DOHH2 (cell line): ENCODE data around the gene LIPC.

Experiments
- H3F3A ChIP-seq: fragments of 200-600 bp; sonication (generic), shearing (Covaris generic); 2 replicates; pipeline ENCODE4 v1.6.0; 2016; ENCODE audit warnings: antibody characterized with exemption, mild to moderate bottlenecking; ENCODE audit not compliant: control insufficient read depth, insufficient read depth
- H3K27ac ChIP-seq: fragments of 200-600 bp; sonication (generic); 2 replicates; pipeline ENCODE4 v1.5.1; 2014; ENCODE audit warnings: low read depth, mild to moderate bottlenecking, low read length, moderate library complexity
- H3K27me3 ChIP-seq: fragments of 200-600 bp; sonication (generic); 2 replicates; pipeline ENCODE4 v1.6.1; 2014; ENCODE audit warnings: mild to moderate bottlenecking, low read length, mixed read lengths; ENCODE audit not compliant: control insufficient read depth
- H3K36me3 ChIP-seq: fragments of 200-600 bp; sonication (generic); 2 replicates; pipeline ENCODE4 v1.6.1; 2014; ENCODE audit warnings: mild to moderate bottlenecking, low read length, moderate library complexity, mixed read lengths; ENCODE audit not compliant: control insufficient read depth
- H3K4me1 ChIP-seq: fragments of 200-600 bp; sonication (generic); 2 replicates; pipeline ENCODE4 v1.6.1; 2014; ENCODE audit warnings: mild to moderate bottlenecking, low read length, mixed read lengths; ENCODE audit not compliant: control insufficient read depth
- H3K4me2 ChIP-seq: fragments of 200-600 bp; sonication (generic); 2 replicates; pipeline ENCODE4 v1.6.0; 2014; ENCODE audit warnings: mild to moderate bottlenecking, low read length, moderate library complexity
- H3K4me3 ChIP-seq: fragments of 200-600 bp; sonication (generic); 2 replicates; pipeline ENCODE4 v1.5.1; 2014; ENCODE audit warnings: mild to moderate bottlenecking, low read length, mixed read lengths
- H3K79me2 ChIP-seq: fragments of 200-600 bp; sonication (generic); 2 replicates; pipeline ENCODE4 v1.6.1; 2014; ENCODE audit warnings: mild to moderate bottlenecking, low read length, mixed read lengths; ENCODE audit not compliant: control insufficient read depth
- H3K9me2 ChIP-seq: fragments of 200-600 bp; sonication (generic); replicated peaks from 2 replicates; pipeline ENCODE4 v1.6.1; 2014; ENCODE audit warnings: mild to moderate bottlenecking, low read length, mixed read lengths; ENCODE audit not compliant: control insufficient read depth
- H3K9me3 ChIP-seq: fragments of 200-600 bp; sonication (generic); 2 replicates; pipeline ENCODE4 v1.6.1; 2014; ENCODE audit warnings: antibody characterized with exemption, low read length, mixed read lengths; ENCODE audit not compliant: control insufficient read depth, insufficient read depth
- H4K20me1 ChIP-seq: fragments of 200-600 bp; sonication (generic); 2 replicates; pipeline ENCODE4 v1.6.0; 2014; ENCODE audit warnings: low read depth, mild to moderate bottlenecking, antibody characterized with exemption, low read length, moderate library complexity; ENCODE audit not compliant: control insufficient read depth, insufficient read depth
- EZH2phosphoT487 ChIP-seq: fragments of 200-600 bp; sonication (generic); IDR thresholded peaks from 2 replicates; pipeline ENCODE4 v1.6.1; 2017; ENCODE audit warnings: borderline replicate concordance, mild to moderate bottlenecking, antibody characterized with exemption, low read length, moderate library complexity, mixed read lengths
- TF ChIP-seq, protein P1 (sequence below): fragments of 200-600 bp; sonication (generic); IDR thresholded peaks from one replicate; pipeline ENCODE4 v1.5.1; 2014; ENCODE audit warnings: antibody characterized with exemption, mild to moderate bottlenecking, low read depth, low read length; ENCODE audit not compliant: poor library complexity, severe bottlenecking

LIPC gene

DNA sequence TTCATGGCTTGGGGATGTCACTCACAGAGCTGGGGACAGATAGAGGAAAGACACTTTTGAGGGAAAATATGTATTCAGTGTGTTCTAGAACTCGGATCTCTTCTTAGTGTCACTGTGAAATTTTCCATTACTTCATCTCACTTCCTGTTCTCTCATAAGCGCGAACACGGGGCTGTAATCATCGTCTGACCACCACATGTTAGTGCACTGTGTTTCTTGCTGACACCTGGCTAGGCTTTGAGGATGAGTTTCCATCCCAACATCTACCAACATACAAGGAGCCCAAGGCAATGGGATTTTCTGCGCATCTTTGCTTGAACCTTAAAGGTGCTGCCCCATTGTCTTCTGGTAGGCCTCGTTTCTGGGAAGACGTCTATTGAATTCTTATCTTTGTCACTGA, 84.0 kb downstream of the LIPC start:
- no peaks in the 10 kb centered on the region for H3F3A ChIP-seq
- H3K36me3 ChIP-seq, result no peaks in the 10 kb centered on the region
- no peaks in the 10 kb centered on the region for H3K79me2 ChIP-seq
- no peaks in the 10 kb centered on the region for H3K4me1 ChIP-seq
- TF ChIP-seq, protein P1, sequence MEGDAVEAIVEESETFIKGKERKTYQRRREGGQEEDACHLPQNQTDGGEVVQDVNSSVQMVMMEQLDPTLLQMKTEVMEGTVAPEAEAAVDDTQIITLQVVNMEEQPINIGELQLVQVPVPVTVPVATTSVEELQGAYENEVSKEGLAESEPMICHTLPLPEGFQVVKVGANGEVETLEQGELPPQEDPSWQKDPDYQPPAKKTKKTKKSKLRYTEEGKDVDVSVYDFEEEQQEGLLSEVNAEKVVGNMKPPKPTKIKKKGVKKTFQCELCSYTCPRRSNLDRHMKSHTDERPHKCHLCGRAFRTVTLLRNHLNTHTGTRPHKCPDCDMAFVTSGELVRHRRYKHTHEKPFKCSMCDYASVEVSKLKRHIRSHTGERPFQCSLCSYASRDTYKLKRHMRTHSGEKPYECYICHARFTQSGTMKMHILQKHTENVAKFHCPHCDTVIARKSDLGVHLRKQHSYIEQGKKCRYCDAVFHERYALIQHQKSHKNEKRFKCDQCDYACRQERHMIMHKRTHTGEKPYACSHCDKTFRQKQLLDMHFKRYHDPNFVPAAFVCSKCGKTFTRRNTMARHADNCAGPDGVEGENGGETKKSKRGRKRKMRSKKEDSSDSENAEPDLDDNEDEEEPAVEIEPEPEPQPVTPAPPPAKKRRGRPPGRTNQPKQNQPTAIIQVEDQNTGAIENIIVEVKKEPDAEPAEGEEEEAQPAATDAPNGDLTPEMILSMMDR, result no peak
- no peak for TF ChIP-seq EZH2phosphoT487
- H3K9me2 ChIP-seq, result no peaks in the 10 kb centered on the region
- H3K4me2 ChIP-seq, result no peak overlapping the region
- no peaks in the 10 kb centered on the region for H3K27me3 ChIP-seq
- no peak overlapping the region for H3K27ac ChIP-seq
- no peaks in the 10 kb centered on the region for H3K9me3 ChIP-seq
- H4K20me1 ChIP-seq, result no peaks in the 10 kb centered on the region
- no peak overlapping the region for H3K4me3 ChIP-seq

DNA sequence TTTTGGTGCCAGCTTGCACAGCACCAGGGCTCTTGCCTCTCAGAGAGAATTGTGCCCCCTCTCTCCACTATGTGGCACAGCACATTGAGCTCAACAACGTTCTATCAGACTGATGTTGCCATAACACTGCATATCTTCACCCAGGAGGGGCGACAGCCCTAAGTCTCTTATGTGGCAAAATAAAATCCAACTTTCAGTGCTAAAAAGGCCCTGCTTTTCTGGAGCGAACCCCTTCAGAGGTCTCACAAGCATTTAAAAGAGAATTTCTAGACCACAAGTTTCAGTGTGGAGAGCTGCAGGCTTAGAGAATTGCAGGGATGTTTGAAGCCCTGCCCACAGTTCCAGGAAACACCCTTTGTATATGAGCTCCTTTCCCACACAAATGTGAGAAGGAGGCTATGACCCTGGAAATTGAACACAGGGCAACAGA, 85.5 kb downstream of the LIPC start:
- peaks cover 6% of the 10 kb centered on the region for H3K4me1 ChIP-seq
- no peaks in the 10 kb centered on the region for H4K20me1 ChIP-seq
- no peaks in the 10 kb centered on the region for H3F3A ChIP-seq
- H3K79me2 ChIP-seq, result no peaks in the 10 kb centered on the region
- H3K4me3 ChIP-seq, result no peak overlapping the region
- no peaks in the 10 kb centered on the region for H3K27me3 ChIP-seq
- no peak for TF ChIP-seq EZH2phosphoT487
- TF ChIP-seq, protein P1, result no peak
- no peaks in the 10 kb centered on the region for H3K9me3 ChIP-seq
- no peak overlapping the region for H3K27ac ChIP-seq
- H3K36me3 ChIP-seq, result no peaks in the 10 kb centered on the region
- no peak overlapping the region for H3K4me2 ChIP-seq
- H3K9me2 ChIP-seq, result no peaks in the 10 kb centered on the region

DNA sequence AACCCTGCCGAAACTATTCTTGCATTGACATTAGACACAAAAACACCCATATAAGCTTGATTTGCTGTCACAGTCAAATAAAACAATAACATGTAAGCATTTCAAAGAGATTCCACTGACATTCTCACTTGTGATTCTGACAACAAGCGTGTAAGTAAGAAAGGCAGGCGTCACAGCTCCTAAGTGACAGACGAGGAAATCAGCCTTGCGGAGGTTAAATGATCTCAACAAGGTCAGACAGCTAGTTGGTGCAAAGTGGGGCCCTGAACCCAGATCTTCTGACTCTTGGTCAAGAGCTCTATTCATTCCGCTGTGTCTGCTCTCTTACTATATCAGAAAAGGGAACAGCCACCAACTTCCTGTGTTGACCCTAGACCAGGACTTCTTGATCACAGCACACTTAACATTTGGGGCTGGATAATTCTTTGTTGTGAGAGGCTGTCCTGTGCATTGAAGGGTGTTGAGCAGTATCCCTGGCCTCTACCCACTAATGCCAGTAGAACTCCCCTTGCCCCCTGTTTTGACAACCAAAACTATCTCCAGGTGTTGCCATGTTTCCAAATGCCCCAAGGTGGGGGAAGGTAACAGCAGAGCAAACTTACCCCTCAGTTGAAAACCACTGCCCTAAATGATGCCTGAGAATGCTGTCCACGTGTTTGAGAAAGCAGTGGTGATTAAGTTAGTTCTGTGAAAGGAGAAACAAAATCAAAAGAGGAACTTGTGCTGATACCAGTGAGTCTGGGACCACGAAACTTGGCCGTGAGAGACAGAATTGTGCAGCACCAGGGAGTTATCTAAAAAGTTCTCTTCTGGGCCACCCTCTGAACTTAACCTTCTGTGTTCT, 86.1 kb downstream of the LIPC start:
- Histone ChIP-seq H3K4me3 (no peak overlapping the region), H3F3A (no peaks in the 10 kb centered on the region), H4K20me1 (no peaks in the 10 kb centered on the region), H3K79me2 (no peaks in the 10 kb centered on the region), H3K9me3 (no peaks in the 10 kb centered on the region), H3K27me3 (no peaks in the 10 kb centered on the region), H3K4me2 (no peak overlapping the region), H3K4me1 (peaks cover 6% of the 10 kb centered on the region), H3K9me2 (no peaks in the 10 kb centered on the region), H3K36me3 (no peaks in the 10 kb centered on the region), H3K27ac (no peak overlapping the region)
- TF ChIP-seq EZH2phosphoT487, result no peak
- TF ChIP-seq, protein P1, result no peak
